NOMO-1 treated with dmso at 0.1 percent for 144 hours (cell line): ENCODE data around the gene UBTF.

ENCODE experiments used
- DNase-seq: peaks from one replicate; lab custom pipeline; 2025; ENCODE audit not compliant: unreplicated experiment; lab: John Stamatoyannopoulos, UW

The UBTF gene

GRCh38 chr17:44219616-44220212 is at the start of gene UBTF:
Gene UBTF, minus strand, starts transcription at chr17:44219675. Its CDS starts 1,446 bp downstream, at chr17:44218229.
- DNase-seq: peak; percentile 48

- DNase-seq: no peak
Observed at GRCh38 chr17:44268709-44269534, 49.4 kb upstream of the UBTF start.

GRCh38 chr17:44267818-44268490 is 48.5 kb upstream of the UBTF start, which contains the start of gene SLC4A1:
Gene SLC4A1, minus strand, starts transcription at chr17:44268135. Its CDS starts 5,269 bp downstream, at chr17:44262866.
- DNase-seq: no peak

- DNase-seq: no peak
Observed at GRCh38 chr17:44267165-44267455, 47.6 kb upstream of the UBTF start.

GRCh38 chr17:44266402-44267164 is 47.1 kb upstream of the UBTF start:
- DNase-seq: no peak

GRCh38 chr17:44263345-44263902 is 43.9 kb upstream of the UBTF start:
- DNase-seq: no peak

GRCh38 chr17:44262654-44263225 is 43.3 kb upstream of the UBTF start:
- no peak for DNase-seq

GRCh38 chr17:44260296-44260695 is 40.8 kb upstream of the UBTF start:
- no peak for DNase-seq

- no peak for DNase-seq
Observed at GRCh38 chr17:44258811-44259351, 39.4 kb upstream of the UBTF start.

GRCh38 chr17:44257815-44258760 is 38.6 kb upstream of the UBTF start:
- no peak for DNase-seq

GRCh38 chr17:44256671-44257070 is 37.2 kb upstream of the UBTF start:
- no peak for DNase-seq

GRCh38 chr17:44255915-44256314 is 36.4 kb upstream of the UBTF start:
- no peak for DNase-seq

GRCh38 chr17:44254361-44255095 is 35.1 kb upstream of the UBTF start:
- no peak for DNase-seq

GRCh38 chr17:44253006-44253405 is 33.5 kb upstream of the UBTF start:
- no peak for DNase-seq

- no peak for DNase-seq
Observed at GRCh38 chr17:44251062-44251461, 31.6 kb upstream of the UBTF start.

GRCh38 chr17:44249501-44250246 is 30.2 kb upstream of the UBTF start:
- no peak for DNase-seq

GRCh38 chr17:44247876-44248736 is 28.6 kb upstream of the UBTF start:
- no peak for DNase-seq
